Measurements from ENCODE around the gene MAIP1. TPM values are rescaled to one million over a fixed set of nuclear protein-coding genes. Genes with fewer than 3 reads are reported as not detected.

Gene MAIP1
- total and polyA plus RNA-seq, 9 of the 15 experiments (the other 6 are each of a cell fraction or from before 2014, with no cell fraction given), result 3.6 to 30.0 (median 24.5) TPM

DNA sequence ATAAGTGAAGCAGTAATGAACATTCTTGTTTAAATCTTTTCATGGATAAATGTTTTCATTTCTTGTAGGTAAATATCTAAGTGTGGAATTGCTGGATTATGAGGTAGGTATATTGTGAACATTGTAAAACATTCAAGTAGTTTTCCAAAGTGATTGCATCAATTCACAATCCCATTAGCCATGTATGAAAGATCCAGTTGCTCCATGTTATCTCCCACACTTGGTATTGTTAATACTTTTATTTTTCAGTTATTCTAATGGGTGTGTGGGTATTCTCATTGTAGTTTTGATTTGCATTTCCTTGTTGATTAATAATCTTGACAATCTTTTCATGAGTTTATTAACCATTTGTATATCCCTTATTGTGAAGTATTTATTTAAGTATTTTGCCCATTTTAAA, 50.3 kb downstream of the MAIP1 start:
- H3K4me2 ChIP-seq (ENCODE audit: insufficient read depth, low read length), result no peak overlapping the region
- no peaks in the 10 kb centered on the region for H3K4me1 ChIP-seq (replicated peaks in 1 of 2; ENCODE audit: control insufficient read depth in 2 of 2, insufficient read depth in 2 of 2, low read length in 2 of 2)
- TF ChIP-seq RBFOX2 (IDR thresholded peaks at IDR 0.05; ENCODE audit: low read depth, low read length), result no peak
- peak; percentile 46 for TF ChIP-seq RBM25 (IDR thresholded peaks at IDR 0.05; ENCODE audit: low read depth, low read length, severe bottlenecking)
- no peak for DNase-seq (ENCODE audit: extremely low read depth in 1 of 4, low spot score in 3 of 4)
- no peaks in the 10 kb centered on the region for H4K20me1 ChIP-seq (replicated peaks; ENCODE audit: control insufficient read depth, insufficient read depth, low read length)
- ChIA-PET POLR2A (no interaction called here), CTCF (ENCODE audit: low intra/inter-chr PET ratio) (no interaction called here)
- H3K9ac ChIP-seq (ENCODE audit: insufficient read depth in 1 of 2, low read depth in 2 of 2, low read length in 2 of 2), result no peak overlapping the region
- FAIRE-seq, result no peak
- H3K9me1 ChIP-seq (ENCODE audit: control insufficient read depth, insufficient read depth, low read length), result no peaks in the 10 kb centered on the region
- BruUV-seq (replicated peaks), result no TSS peak
- no peaks in the 10 kb centered on the region for H3K36me3 ChIP-seq (ENCODE audit: control insufficient read depth, insufficient read depth, low read length)
- no peak overlapping the region for H2AFZ ChIP-seq (ENCODE audit: low read depth, low read length)
- H3K27me3 ChIP-seq (ENCODE audit: control insufficient read depth in 2 of 2, insufficient read depth in 2 of 2, low read length in 2 of 2), result no peaks in the 10 kb centered on the region
- no peak for ATAC-seq
- no peaks in the 10 kb centered on the region for H3K9me3 ChIP-seq (replicated peaks; ENCODE audit: control insufficient read depth, insufficient read depth, low read depth, low read length)
- H3K27ac ChIP-seq (ENCODE audit: extremely low read depth, low read depth, low read length), result no peak overlapping the region
- no peak overlapping the region for H3K4me3 ChIP-seq
- no peaks in the 10 kb centered on the region for H3K79me2 ChIP-seq (ENCODE audit: control insufficient read depth, insufficient read depth, low read length)
- in situ Hi-C loops (cut with MboI) (no loop called here), intact Hi-C loops (cut with micrococcal nuclease) (no loop called here)

DNA sequence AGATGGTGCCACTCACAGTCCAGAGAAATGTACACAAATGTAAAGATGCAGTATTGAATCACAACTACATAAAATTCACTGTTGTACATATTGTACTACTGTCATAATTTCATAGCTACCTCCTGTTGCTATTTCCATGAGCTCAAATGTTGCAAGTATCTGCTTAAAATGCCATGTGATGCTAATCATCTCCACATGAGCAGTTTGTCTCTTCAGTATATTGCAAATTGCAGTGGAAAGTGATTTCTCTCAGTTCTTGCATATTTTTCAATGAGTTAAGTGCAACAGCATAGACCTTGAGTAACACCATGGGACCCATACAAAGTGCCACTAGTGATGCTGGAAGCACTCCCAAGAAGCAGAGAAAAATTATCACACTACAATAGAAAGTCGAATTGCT, 51.9 kb downstream of the MAIP1 start:
- FAIRE-seq, result no peak
- no peak for TF ChIP-seq HMGN3 (IDR thresholded peaks at IDR 0.05; ENCODE audit: borderline replicate concordance, extremely low read depth, insufficient read length, low read depth, low read length)
- TF ChIP-seq, protein P1, sequence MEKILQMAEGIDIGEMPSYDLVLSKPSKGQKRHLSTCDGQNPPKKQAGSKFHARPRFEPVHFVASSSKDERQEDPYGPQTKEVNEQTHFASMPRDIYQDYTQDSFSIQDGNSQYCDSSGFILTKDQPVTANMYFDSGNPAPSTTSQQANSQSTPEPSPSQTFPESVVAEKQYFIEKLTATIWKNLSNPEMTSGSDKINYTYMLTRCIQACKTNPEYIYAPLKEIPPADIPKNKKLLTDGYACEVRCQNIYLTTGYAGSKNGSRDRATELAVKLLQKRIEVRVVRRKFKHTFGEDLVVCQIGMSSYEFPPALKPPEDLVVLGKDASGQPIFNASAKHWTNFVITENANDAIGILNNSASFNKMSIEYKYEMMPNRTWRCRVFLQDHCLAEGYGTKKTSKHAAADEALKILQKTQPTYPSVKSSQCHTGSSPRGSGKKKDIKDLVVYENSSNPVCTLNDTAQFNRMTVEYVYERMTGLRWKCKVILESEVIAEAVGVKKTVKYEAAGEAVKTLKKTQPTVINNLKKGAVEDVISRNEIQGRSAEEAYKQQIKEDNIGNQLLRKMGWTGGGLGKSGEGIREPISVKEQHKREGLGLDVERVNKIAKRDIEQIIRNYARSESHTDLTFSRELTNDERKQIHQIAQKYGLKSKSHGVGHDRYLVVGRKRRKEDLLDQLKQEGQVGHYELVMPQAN (IDR thresholded peaks at IDR 0.05; ENCODE audit: borderline replicate concordance), result no peak
- TF ChIP-seq, protein P2, sequence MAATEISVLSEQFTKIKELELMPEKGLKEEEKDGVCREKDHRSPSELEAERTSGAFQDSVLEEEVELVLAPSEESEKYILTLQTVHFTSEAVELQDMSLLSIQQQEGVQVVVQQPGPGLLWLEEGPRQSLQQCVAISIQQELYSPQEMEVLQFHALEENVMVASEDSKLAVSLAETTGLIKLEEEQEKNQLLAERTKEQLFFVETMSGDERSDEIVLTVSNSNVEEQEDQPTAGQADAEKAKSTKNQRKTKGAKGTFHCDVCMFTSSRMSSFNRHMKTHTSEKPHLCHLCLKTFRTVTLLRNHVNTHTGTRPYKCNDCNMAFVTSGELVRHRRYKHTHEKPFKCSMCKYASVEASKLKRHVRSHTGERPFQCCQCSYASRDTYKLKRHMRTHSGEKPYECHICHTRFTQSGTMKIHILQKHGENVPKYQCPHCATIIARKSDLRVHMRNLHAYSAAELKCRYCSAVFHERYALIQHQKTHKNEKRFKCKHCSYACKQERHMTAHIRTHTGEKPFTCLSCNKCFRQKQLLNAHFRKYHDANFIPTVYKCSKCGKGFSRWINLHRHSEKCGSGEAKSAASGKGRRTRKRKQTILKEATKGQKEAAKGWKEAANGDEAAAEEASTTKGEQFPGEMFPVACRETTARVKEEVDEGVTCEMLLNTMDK (IDR thresholded peaks at IDR 0.05; ENCODE audit: borderline replicate concordance, insufficient read depth, low read depth, low read length, poor library complexity, severe bottlenecking), result no peak
- no peak for TF ChIP-seq ZNF780A (CRISPR knock-in tag; IDR thresholded peaks at IDR 0.05)
- TF ChIP-seq ARID1B (IDR thresholded peaks at IDR 0.05), result no peak
- TF ChIP-seq, protein P3, sequence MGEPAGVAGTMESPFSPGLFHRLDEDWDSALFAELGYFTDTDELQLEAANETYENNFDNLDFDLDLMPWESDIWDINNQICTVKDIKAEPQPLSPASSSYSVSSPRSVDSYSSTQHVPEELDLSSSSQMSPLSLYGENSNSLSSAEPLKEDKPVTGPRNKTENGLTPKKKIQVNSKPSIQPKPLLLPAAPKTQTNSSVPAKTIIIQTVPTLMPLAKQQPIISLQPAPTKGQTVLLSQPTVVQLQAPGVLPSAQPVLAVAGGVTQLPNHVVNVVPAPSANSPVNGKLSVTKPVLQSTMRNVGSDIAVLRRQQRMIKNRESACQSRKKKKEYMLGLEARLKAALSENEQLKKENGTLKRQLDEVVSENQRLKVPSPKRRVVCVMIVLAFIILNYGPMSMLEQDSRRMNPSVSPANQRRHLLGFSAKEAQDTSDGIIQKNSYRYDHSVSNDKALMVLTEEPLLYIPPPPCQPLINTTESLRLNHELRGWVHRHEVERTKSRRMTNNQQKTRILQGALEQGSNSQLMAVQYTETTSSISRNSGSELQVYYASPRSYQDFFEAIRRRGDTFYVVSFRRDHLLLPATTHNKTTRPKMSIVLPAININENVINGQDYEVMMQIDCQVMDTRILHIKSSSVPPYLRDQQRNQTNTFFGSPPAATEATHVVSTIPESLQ (CRISPR knock-in tag; IDR thresholded peaks at IDR 0.05), result no peak
- no peak for TF ChIP-seq RBM39 (optimal IDR thresholded peaks at IDR 0.05; ENCODE audit: low read depth, low read length)
- TF ChIP-seq CBX3 (IDR thresholded peaks at IDR 0.05; ENCODE audit: borderline replicate concordance in 1 of 2, low read length in 2 of 2), result no peak

More for the DNA sequence above, 51.9 kb downstream of the MAIP1 start:
- no peaks in the 10 kb centered on the region for H3K79me2 ChIP-seq (ENCODE audit: control insufficient read depth, insufficient read depth, low read length)
- H3K27me3 ChIP-seq (ENCODE audit: control insufficient read depth in 2 of 2, insufficient read depth in 2 of 2, low read length in 2 of 2), result no peaks in the 10 kb centered on the region
- H3K9ac ChIP-seq (ENCODE audit: insufficient read depth in 1 of 2, low read depth in 2 of 2, low read length in 2 of 2), result no peak overlapping the region
- H3K4me3 ChIP-seq, result no peak overlapping the region
- no peaks in the 10 kb centered on the region for H4K20me1 ChIP-seq (replicated peaks; ENCODE audit: control insufficient read depth, insufficient read depth, low read length)
- no peak for DNase-seq (ENCODE audit: extremely low read depth in 1 of 4, low spot score in 3 of 4)
- ATAC-seq, result no peak
- no peaks in the 10 kb centered on the region for H3K4me1 ChIP-seq (replicated peaks in 1 of 2; ENCODE audit: control insufficient read depth in 2 of 2, insufficient read depth in 2 of 2, low read length in 2 of 2)
- no peaks in the 10 kb centered on the region for H3K9me1 ChIP-seq (ENCODE audit: control insufficient read depth, insufficient read depth, low read length)
- no peak overlapping the region for H3K27ac ChIP-seq (ENCODE audit: extremely low read depth, low read depth, low read length)
- H3K36me3 ChIP-seq (ENCODE audit: control insufficient read depth, insufficient read depth, low read length), result no peaks in the 10 kb centered on the region
- H2AFZ ChIP-seq (ENCODE audit: low read depth, low read length), result no peak overlapping the region
- no peaks in the 10 kb centered on the region for H3K9me3 ChIP-seq (replicated peaks; ENCODE audit: control insufficient read depth, insufficient read depth, low read depth, low read length)
- intact Hi-C loops (cut with micrococcal nuclease), result no loop called here
- H3K4me2 ChIP-seq (ENCODE audit: insufficient read depth, low read length), result no peak overlapping the region
- ChIA-PET CTCF (ENCODE audit: low intra/inter-chr PET ratio) (no interaction called here), POLR2A (no interaction called here)
- 6% methylated on average over 1 of the region's 1 CpG for WGBS (ENCODE audit: insufficient coverage, low coverage, missing lambda C conversion rate)
- BruUV-seq (replicated peaks), result no TSS peak
- in situ Hi-C loops (cut with MboI), result no loop called here

Measured in K562 (cell line).